Measurements from ENCODE around the gene HSPA12A.
"Not testable (repeated sequence)": the region's sequence is repeated elsewhere in the genome, so short reads cannot be mapped to it uniquely, and the experiment has no call there.

The HSPA12A gene

GRCh38 chr10:116713846-116714245 lies 28.5 kb downstream of the HSPA12A start:
- no peak for DNase-seq

DNA sequence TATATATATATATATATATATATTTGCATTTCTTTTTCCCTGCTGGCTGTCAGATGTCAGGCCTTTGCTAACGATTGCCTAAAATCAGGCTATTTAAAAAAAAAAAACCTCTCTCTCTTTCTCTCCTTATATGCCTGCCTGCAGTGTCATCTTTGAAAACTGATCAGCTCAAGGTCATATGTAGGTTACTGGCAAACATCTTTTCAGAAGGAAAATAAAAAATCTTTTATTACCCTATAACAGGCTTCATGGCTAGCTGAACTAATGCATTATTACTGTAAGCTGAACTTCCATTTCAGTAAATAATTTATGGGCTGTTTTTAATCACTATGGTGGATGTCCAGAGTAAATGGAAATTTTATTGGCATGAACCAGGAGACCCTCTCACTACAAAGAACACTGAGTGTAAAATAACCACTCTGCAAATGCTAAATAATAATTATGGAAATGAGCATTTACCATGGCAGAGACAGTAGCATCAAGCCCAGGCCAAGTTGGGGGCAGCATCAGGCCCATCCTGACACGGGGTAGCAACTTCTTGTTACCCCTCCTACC lies 29.3 kb downstream of the HSPA12A start:
- no peak for DNase-seq

DNA sequence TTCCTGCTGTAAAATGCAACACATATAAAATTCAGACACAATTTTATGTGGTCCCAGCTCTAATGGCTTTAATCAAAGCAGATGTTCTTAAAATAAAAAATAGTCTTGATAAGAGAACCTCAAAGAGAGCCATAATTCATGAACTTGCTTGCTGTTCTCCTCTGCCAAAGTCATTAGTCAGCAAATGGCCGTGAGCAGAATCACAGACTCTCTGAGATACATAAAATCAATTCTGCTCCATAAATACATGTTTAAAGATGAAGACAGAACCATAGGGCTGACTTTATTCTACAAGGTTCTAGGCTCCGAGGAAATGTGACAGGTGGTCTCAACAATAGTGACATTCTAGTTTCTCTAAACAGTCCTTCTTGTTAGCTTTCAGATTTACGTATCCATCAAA lies 29.8 kb downstream of the HSPA12A start:
- no peak for DNase-seq

DNA sequence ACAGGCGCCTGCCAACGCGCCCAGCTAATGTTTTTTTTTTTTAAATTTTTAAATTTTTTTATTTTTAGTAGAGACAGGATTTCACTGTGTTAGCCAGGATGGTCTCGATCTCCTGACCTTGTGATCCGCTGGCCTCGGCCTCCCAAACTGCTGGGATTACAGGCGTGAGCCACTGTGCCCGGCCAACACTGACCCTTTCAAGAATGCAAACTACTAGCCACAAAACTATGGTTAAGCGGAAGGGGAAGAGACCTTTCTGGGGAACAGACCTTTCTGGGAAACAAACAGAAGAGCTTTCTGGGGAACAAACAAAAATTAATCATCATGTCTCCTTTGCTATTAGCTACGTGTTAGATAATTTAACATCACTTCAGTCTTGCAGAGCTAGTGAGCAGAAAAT lies 30.6 kb downstream of the HSPA12A start:
- not testable (repeated sequence) for DNase-seq

GRCh38 chr10:116710076-116710475 lies 32.3 kb downstream of the HSPA12A start:
- DNase-seq: no peak

DNA sequence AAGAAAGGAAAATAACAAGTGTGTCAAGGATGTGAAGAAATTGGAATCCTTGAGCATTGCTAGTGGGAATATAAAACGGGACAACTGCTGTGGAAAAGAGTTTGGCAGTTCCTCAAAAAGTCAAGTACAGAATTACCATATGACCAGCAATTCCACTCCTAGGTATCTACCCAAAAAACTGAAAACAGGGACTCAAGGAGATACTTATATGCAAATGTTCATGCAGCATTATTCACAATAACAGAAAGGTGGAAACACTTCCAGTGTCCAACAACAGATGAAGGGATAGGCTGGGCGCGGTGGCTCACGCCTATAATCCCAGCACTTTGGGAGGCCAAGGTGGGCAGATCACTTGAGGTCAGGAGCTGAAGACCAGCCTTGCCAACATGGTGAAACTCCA lies 33.5 kb downstream of the HSPA12A start:
- DNase-seq: no peak

- DNase-seq: no peak
These were observed 34.0 kb downstream of the HSPA12A start for GRCh38 chr10:116708391-116708821.

GRCh38 chr10:116707981-116708380 lies 34.4 kb downstream of the HSPA12A start:
- DNase-seq: no peak

- DNase-seq: no peak
These were observed 36.1 kb downstream of the HSPA12A start for GRCh38 chr10:116706281-116706680.

DNA sequence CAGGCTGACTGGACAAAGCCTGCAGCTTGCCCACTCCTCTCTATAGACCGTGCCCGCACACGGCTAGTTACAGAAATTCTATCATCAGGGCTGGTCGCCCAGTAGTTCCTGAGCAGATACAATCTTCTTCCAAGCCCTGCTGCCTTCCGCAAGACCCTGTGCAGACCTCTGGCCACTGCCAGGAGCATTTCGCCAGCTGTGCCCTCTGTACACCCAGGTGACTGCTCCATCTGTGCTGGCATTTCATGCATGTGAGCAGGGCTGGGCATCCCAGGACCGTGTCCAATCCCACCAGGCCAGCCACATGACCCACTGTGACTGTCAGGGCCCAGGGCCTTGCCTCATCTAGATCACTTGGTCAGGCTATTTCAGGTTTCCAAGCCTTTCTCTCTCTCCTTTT lies 36.9 kb downstream of the HSPA12A start:
- DNase-seq: no peak

- DNase-seq: no peak
These were observed 37.4 kb downstream of the HSPA12A start for GRCh38 chr10:116704926-116705325.

GRCh38 chr10:116702165-116702564 lies 40.2 kb downstream of the HSPA12A start:
- DNase-seq: no peak

GRCh38 chr10:116699471-116700150 lies 42.8 kb downstream of the HSPA12A start:
- no peak for DNase-seq

DNA sequence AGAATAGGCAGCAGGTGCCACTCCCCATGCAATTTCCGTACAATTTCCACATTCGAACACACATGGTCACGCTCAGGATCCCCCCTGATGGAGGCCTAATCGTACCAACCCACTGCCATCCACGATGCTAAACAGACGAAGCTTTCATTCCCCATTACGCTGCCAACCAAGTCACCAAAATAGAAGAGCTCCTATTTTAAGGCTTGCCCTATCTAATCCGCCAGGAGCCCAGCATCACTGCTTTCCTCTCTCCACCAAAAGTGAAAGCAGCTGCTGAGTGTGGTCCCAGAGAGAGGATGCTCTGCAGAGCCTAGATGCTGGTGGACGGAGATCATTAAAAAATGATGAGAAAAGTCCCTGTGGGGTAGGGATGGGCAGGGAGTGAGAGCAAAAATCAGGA lies 43.3 kb downstream of the HSPA12A start:
- no peak for DNase-seq

DNA sequence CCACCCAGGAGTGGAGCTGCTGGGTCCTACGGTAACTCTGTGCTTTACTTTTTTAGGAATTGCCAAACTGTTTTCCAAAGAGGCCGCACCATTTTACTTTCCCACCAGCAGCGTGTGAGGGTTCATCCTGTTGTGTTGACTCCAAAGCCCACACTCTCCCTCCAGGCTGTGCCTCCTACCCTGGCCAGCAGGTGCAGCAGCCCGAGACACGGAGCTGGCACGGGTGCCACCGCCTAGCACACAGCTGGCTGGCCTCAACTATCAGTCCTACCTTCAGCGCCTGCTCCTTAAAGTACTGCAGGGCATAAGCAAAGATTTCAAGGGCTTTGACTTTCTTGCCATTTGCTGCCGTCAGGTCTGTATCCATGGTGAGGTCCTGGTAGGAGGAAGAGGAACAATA lies 44.0 kb downstream of the HSPA12A start:
- DNase-seq: no peak

GRCh38 chr10:116697816-116698215 lies 44.5 kb downstream of the HSPA12A start:
- no peak for DNase-seq

GRCh38 chr10:116696919-116697318 lies 45.4 kb downstream of the HSPA12A start:
- no peak for DNase-seq

- DNase-seq: no peak
These were observed 47.5 kb downstream of the HSPA12A start for GRCh38 chr10:116694927-116695268.

DNA sequence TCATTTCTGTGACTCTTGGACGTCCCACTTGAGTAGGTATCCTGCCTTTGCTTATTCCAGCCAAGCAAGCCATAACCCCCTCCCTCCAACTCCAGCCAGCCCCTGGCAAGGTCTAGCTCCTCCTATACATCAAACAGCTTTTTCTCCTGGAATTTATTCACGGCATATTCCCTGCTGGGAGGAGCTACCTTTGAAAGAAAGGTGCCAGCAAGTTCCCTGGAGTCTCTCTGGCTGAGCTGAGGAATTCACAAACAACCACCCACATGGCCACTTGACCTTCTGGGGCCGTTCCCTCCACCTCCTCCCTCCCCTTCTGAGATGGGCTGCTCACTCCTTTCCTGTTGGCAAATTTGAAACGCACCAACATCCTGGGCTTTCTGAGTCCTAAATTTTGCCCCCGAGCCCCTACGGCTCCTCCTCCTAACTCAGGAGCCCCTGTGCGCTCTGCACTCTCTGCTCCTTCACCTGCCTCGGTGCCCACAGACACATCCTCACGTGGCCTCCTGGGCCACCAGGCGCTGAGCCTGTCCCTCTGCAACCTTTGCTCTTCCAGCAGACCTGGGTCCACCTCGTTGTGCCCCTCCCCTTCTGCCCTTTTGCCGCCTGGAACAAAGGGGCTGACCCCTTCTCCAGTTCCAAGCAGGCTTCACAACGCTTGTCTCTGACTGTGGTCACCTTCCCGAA lies 48.0 kb downstream of the HSPA12A start:
- DNase-seq: no peak

- DNase-seq: no peak
These were observed 50.1 kb downstream of the HSPA12A start for GRCh38 chr10:116692225-116692624.

DNA sequence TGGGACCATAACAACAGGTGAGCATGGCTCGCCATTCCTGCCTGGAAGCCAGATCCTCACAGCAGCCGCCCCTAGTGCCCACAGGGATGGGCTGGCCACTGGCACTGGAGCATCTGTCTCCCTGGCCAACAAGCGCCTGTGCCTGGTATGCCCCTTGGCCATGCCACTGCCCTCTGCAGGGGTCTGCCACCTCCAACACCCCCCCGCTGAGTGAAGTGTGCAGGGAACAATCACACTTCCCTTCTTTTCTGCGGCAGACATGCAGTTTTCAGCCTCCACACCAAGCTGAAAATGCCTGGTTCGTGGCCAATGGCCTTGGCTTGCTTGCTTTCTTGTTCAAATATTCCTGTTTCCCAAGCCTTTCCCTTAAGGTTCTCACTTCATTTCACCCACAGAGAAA lies 50.7 kb downstream of the HSPA12A start:
- no peak for DNase-seq

- no peak for DNase-seq
These were observed 51.7 kb downstream of the HSPA12A start for GRCh38 chr10:116690356-116691322.

GRCh38 chr10:116689744-116690143 lies 52.6 kb downstream of the HSPA12A start:
- DNase-seq: no peak
